ENCODE measurements around the gene PLEKHJ1. TPM values are rescaled to one million over a fixed set of nuclear protein-coding genes. Genes with fewer than 3 reads are reported as not detected.

Gene PLEKHJ1
- polyA plus RNA-seq, 3 donors: 54.3 to 65.0 (median 58.7) TPM

GRCh38 chr19:2187159-2187558 lies 49.0 kb downstream of the PLEKHJ1 start:
- no peak for DNase-seq (ENCODE audit: low read depth in 3 of 3, low spot score in 2 of 3)

GRCh38 chr19:2186071-2186846 lies 49.9 kb downstream of the PLEKHJ1 start:
- no peak for DNase-seq (ENCODE audit: low read depth in 3 of 3, low spot score in 2 of 3)

GRCh38 chr19:2185734-2186070 lies 50.4 kb downstream of the PLEKHJ1 start:
- no peak for DNase-seq (ENCODE audit: low read depth in 3 of 3, low spot score in 2 of 3)

- DNase-seq (ENCODE audit: low read depth in 3 of 3, low spot score in 2 of 3): no peak
These were observed 51.6 kb downstream of the PLEKHJ1 start for GRCh38 chr19:2184422-2184975.

Other genes starting within 250 kb of the PLEKHJ1 start
- gene BTBD2, start 220.6 kb downstream of the PLEKHJ1 start, polyA plus RNA-seq (ENCODE audit: insufficient read length in 3 of 3): 10 to 100 TPM; 74.2 to 95.2 (median 77.0) TPM
- gene MKNK2, start 185.1 kb downstream of the PLEKHJ1 start, polyA plus RNA-seq (ENCODE audit: insufficient read length in 3 of 3): 10 to 100 TPM; 48.3 to 59.6 (median 49.1) TPM
- 10 to 100 TPM; 19.5 to 21.8 (median 19.9) TPM for gene MOB3A, start 140.0 kb downstream of the PLEKHJ1 start, polyA plus RNA-seq (ENCODE audit: insufficient read length in 3 of 3)
- 1 to 10 TPM; 3.6 to 6.1 (median 5.7) TPM for gene IZUMO4, start 139.4 kb downstream of the PLEKHJ1 start, polyA plus RNA-seq (ENCODE audit: insufficient read length in 3 of 3)
- gene AP3D1, start 84.8 kb downstream of the PLEKHJ1 start, polyA plus RNA-seq (ENCODE audit: insufficient read length in 3 of 3): 100 to 1,000 TPM in 1 of 3 donors, 10 to 100 TPM in 2; 92.8 to 106 (median 98.8) TPM
- 10 to 100 TPM; 20.5 to 23.9 (median 20.9) TPM for gene DOT1L, start 72.4 kb downstream of the PLEKHJ1 start, polyA plus RNA-seq (ENCODE audit: insufficient read length in 3 of 3)
- 10 to 100 TPM; 48.8 to 58.2 (median 54.6) TPM for gene SF3A2, start 495 bp upstream of the PLEKHJ1 start, polyA plus RNA-seq (ENCODE audit: insufficient read length in 3 of 3)
- 1 to 10 TPM; 1.1 to 1.2 (median 1.1) TPM for gene AMH, start 13.0 kb upstream of the PLEKHJ1 start, polyA plus RNA-seq (ENCODE audit: insufficient read length in 3 of 3)
- under 1 TPM; 0.35 to 0.47 (median 0.45) TPM for gene JSRP1, start 20.1 kb upstream of the PLEKHJ1 start, polyA plus RNA-seq (ENCODE audit: insufficient read length in 3 of 3)
- gene PEAK3, start 45.8 kb upstream of the PLEKHJ1 start, polyA plus RNA-seq (ENCODE audit: insufficient read length in 3 of 3): under 1 TPM; 0.04 to 0.08 (median 0.04) TPM
- under 1 TPM in 1 of 3 donors, not detected in 2; 0.06 TPM for gene LINGO3, start 71.8 kb upstream of the PLEKHJ1 start, polyA plus RNA-seq (ENCODE audit: insufficient read length in 3 of 3)
- gene LSM7, start 92.3 kb upstream of the PLEKHJ1 start, polyA plus RNA-seq (ENCODE audit: insufficient read length in 3 of 3): 10 to 100 TPM; 74.8 to 92.3 (median 86.9) TPM
- 10 to 100 TPM; 44.3 to 52.4 (median 44.8) TPM for gene SPPL2B, start 92.4 kb upstream of the PLEKHJ1 start, polyA plus RNA-seq (ENCODE audit: insufficient read length in 3 of 3)
- under 1 TPM; 0.21 to 0.27 (median 0.25) TPM for gene TMPRSS9, start 123.9 kb upstream of the PLEKHJ1 start, polyA plus RNA-seq (ENCODE audit: insufficient read length in 3 of 3)
- gene TIMM13, start 191.3 kb upstream of the PLEKHJ1 start, polyA plus RNA-seq (ENCODE audit: insufficient read length in 3 of 3): 10 to 100 TPM; 55.2 to 73.1 (median 56.7) TPM
- gene LMNB2, start 220.6 kb upstream of the PLEKHJ1 start, polyA plus RNA-seq (ENCODE audit: insufficient read length in 3 of 3): 10 to 100 TPM; 53.7 to 59.7 (median 58.7) TPM
- gene GADD45B, start 239.8 kb upstream of the PLEKHJ1 start, polyA plus RNA-seq (ENCODE audit: insufficient read length in 3 of 3): 10 to 100 TPM; 10.4 to 13.0 (median 12.2) TPM

All from right renal cortex interstitium (tissue), 3 donors.